Neural cell (in vitro differentiated cells): ENCODE measurements around the gene CFI.

Source experiments
- EP300 ChIP-seq: fragments of 450-650 bp; conservative IDR thresholded peaks from 2 replicates; pipeline ENCODE4 v1.6.1; 2014; ENCODE audit warnings: antibody characterized with exemption, mild to moderate bottlenecking, moderate library complexity; ENCODE audit not compliant: poor library complexity, severe bottlenecking
- EZH2 ChIP-seq: fragments of 200-600, 300-800 bp; shearing (Covaris generic), sonication (generic); IDR thresholded peaks from 2 replicates; pipeline ENCODE4 v1.6.1; 2014; ENCODE audit warnings: antibody characterized with exemption, low read length, borderline replicate concordance, mild to moderate bottlenecking; ENCODE audit not compliant: insufficient read depth, poor library complexity, severe bottlenecking
- POLR2AphosphoS5 ChIP-seq: IDR thresholded peaks from 2 replicates; pipeline ENCODE4 v1.6.1; 2012
- TF ChIP-seq, protein P1 (sequence below): fragments of 450-650 bp; IDR thresholded peaks from 2 replicates; pipeline ENCODE4 v1.5.1; 2014; ENCODE audit warnings: antibody characterized with exemption, mild to moderate bottlenecking, moderate library complexity; ENCODE audit not compliant: poor library complexity, severe bottlenecking

DNA sequence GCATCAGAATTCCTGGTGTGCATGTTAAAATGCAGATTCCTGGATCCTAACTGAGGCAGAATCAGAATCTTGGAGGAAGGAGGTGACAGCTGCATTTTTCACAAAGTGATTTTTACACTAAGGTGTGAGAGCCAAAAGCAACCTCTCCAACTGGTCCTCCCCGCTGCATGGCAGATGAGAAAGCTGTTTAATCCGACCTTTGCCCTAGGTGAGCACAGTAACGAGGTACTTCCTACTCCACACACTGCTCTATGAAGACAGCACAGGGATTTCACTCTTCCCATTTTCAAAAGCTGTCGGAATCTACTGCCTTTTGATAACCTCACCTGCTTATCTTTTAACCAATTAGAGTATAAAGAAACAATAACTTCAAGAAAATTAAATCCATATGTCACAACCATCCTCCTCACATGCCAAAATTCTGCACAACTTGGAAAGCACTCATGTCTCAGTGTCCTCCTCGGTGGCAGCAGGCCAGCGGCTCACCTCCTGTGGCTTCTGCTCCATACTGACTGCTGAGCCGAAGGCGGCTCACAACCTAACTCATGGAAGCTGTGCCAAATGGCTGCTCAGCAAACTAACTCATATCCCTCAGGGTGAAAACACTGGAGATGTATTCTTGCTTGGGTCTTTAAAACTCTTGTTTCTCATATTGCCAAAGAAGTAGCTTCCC lies 102.1 kb downstream of the CFI start:
- TF ChIP-seq, protein P1, sequence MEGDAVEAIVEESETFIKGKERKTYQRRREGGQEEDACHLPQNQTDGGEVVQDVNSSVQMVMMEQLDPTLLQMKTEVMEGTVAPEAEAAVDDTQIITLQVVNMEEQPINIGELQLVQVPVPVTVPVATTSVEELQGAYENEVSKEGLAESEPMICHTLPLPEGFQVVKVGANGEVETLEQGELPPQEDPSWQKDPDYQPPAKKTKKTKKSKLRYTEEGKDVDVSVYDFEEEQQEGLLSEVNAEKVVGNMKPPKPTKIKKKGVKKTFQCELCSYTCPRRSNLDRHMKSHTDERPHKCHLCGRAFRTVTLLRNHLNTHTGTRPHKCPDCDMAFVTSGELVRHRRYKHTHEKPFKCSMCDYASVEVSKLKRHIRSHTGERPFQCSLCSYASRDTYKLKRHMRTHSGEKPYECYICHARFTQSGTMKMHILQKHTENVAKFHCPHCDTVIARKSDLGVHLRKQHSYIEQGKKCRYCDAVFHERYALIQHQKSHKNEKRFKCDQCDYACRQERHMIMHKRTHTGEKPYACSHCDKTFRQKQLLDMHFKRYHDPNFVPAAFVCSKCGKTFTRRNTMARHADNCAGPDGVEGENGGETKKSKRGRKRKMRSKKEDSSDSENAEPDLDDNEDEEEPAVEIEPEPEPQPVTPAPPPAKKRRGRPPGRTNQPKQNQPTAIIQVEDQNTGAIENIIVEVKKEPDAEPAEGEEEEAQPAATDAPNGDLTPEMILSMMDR = no peak
- TF ChIP-seq POLR2AphosphoS5 (no peak), EP300 (no peak), EZH2 (no peak)
